CD4-positive, alpha-beta T cell (primary cell): ENCODE data around the gene RBMS1. TPM values are rescaled to one million over a fixed set of nuclear protein-coding genes. Genes with fewer than 3 reads are reported as not detected.

Source experiments
- ATAC-seq: fragments of 200-7000 bp; cut with Tn5 transposase; one replicate; pipeline ENCODE4 v1.10.0; 2022; ENCODE audit warnings: mild to moderate bottlenecking; ENCODE audit not compliant: poor library complexity
- CTCF ChIA-PET: fragments of 350-600 bp; sonication (Branson Sonifier 250); formaldehyde crosslinking; loops from one replicate; lab custom pipeline; 2021; ENCODE audit warnings: antibody characterized with exemption, inconsistent platforms; lab: Charles Lee
- POLR2A ChIA-PET: fragments of 350-600 bp; sonication (Branson Sonifier 250); formaldehyde crosslinking; loops from one replicate; lab custom pipeline; 2021; ENCODE audit warnings: antibody characterized with exemption, inconsistent platforms; lab: Charles Lee
- DNase-seq, 14 experiments: peaks; one replicate each; pipeline ENCODE4 v3.0.0-alpha.2; 2013 to 2020; ENCODE audit warnings: mixed read lengths in 2 of 14
- H3K27ac ChIP-seq, 2 donors: one replicate each; pipeline versions ENCODE4 v1.5.1 to v1.7.0; 2013; ENCODE audit warnings: low read length in 2 of 2, low read depth in 1 of 2, mild to moderate bottlenecking in 1 of 2
- H3K27me3 ChIP-seq, 2 experiments: 1 replicate in 1 of 2; 2 replicates in 1 of 2; pipeline versions ENCODE4 v1.6.1 to v1.7.0; 2013; ENCODE audit warnings: low read length in 2 of 2, control low read depth in 1 of 2, mild to moderate bottlenecking in 1 of 2, moderate library complexity in 1 of 2; ENCODE audit not compliant: insufficient read depth in 2 of 2, control insufficient read depth in 1 of 2
- H3K36me3 ChIP-seq: one replicate; pipeline ENCODE4 v1.6.1; 2013; ENCODE audit warnings: low read length, control low read depth; ENCODE audit not compliant: insufficient read depth
- H3K4me1 ChIP-seq: one replicate; pipeline ENCODE4 v1.6.1; 2013; ENCODE audit warnings: low read length, control low read depth; ENCODE audit not compliant: insufficient read depth
- H3K4me3 ChIP-seq: one replicate; pipeline ENCODE4 v1.5.1; 2013; ENCODE audit warnings: mild to moderate bottlenecking, low read length, moderate library complexity
- H3K9me3 ChIP-seq, 2 experiments: 1 replicate in 1 of 2; 2 replicates in 1 of 2; pipeline versions ENCODE4 v1.6.1 to v1.7.0; 2013; ENCODE audit warnings: low read length in 2 of 2, mild to moderate bottlenecking in 2 of 2, control low read depth in 1 of 2, moderate library complexity in 1 of 2; ENCODE audit not compliant: control insufficient read depth in 1 of 2, insufficient read depth in 1 of 2
- H3K27ac Mint-ChIP-seq: one replicate; pipeline ENCODE4 v1.8.0; 2020; ENCODE audit warnings: mixed read lengths
- H3K27me3 Mint-ChIP-seq: one replicate; pipeline ENCODE4 v1.8.0; 2021; ENCODE audit warnings: mixed read lengths
- H3K36me3 Mint-ChIP-seq: one replicate; pipeline ENCODE4 v1.8.0; 2021; ENCODE audit warnings: low read depth, mixed read lengths
- H3K4me1 Mint-ChIP-seq: one replicate; pipeline ENCODE4 v1.8.0; 2021; ENCODE audit warnings: low read depth, mixed read lengths
- H3K4me3 Mint-ChIP-seq: one replicate; pipeline ENCODE4 v1.8.0; 2020; ENCODE audit warnings: mild to moderate bottlenecking, mixed read lengths
- H3K9me3 Mint-ChIP-seq: one replicate; pipeline ENCODE4 v1.8.0; 2020; ENCODE audit warnings: mixed read lengths
- CTCF ChIP-seq: fragments of 200-600 bp; IDR thresholded peaks from one replicate; pipeline ENCODE4 v1.8.0; 2022; ENCODE audit warnings: antibody characterized with exemption, mild to moderate bottlenecking
- intact Hi-C, 2 experiments: fragments of 100-400 bp; cut with DNase I in 1 of 2; cut with micrococcal nuclease in 1 of 2; formaldehyde crosslinking; loops; one replicate each; pipeline versions ENCODE4 v1.15.1 to v1.9.0; 2023 to 2025; cut with DNase I, micrococcal nuclease
- total RNA-seq, 174 experiments: library from RNA in 2 of 174; stranded (reverse) in 2 of 174; gene quantifications; one replicate each; pipeline ENCODE4 v1.2.3 and lab custom pipeline; 2021 to 2026

Gene RBMS1
- total RNA-seq, 2 experiments from 2014 or later = 88.6 to 90.3 TPM

GRCh38 chr2:160278879-160279177 is 214.8 kb downstream of the RBMS1 start:
- no peak overlapping the region for H3K27ac ChIP-seq
- Mint-ChIP-seq H3K27me3 (no peaks in the 10 kb centered on the region), H3K9me3 (no peaks in the 10 kb centered on the region), H3K4me1 (peaks cover 32% of the 10 kb centered on the region), H3K4me3 (no peak overlapping the region), H3K36me3 (peaks cover 96% of the 10 kb centered on the region), H3K27ac (peak overlapping the region; percentile 85)
- DNase-seq (no peak), ATAC-seq (no peak)
- H3K36me3 ChIP-seq = peaks cover 79% of the 10 kb centered on the region
- CTCF ChIA-PET = interaction anchor here (1.5 to 1.8 kb wide), 2 partner anchors 9 to 13 kb away, joined by 4 to 9 read pairs; no protein-coding TSS in a partner anchor
- POLR2A ChIA-PET = no interaction called here
- no peak overlapping the region for H3K4me3 ChIP-seq
- H3K4me1 ChIP-seq = no peaks in the 10 kb centered on the region
- H3K9me3 ChIP-seq = no peaks in the 10 kb centered on the region
- intact Hi-C loops = no loop called here
- TF ChIP-seq CTCF = no peak
- no peaks in the 10 kb centered on the region for H3K27me3 ChIP-seq

GRCh38 chr2:160278101-160278878 is 215.3 kb downstream of the RBMS1 start:
- DNase-seq (no peak), ATAC-seq (no peak)
- TF ChIP-seq CTCF = no peak
- intact Hi-C loops = no loop called here
- Histone ChIP-seq H3K36me3 (peaks cover 75% of the 10 kb centered on the region), H3K27ac (no peak overlapping the region), H3K4me1 (no peaks in the 10 kb centered on the region), H3K27me3 (no peaks in the 10 kb centered on the region), H3K9me3 (no peaks in the 10 kb centered on the region), H3K4me3 (no peak overlapping the region)
- POLR2A ChIA-PET = no interaction called here
- Mint-ChIP-seq H3K4me3 (no peak overlapping the region), H3K27me3 (no peaks in the 10 kb centered on the region), H3K27ac (peak overlapping the region; percentile 85), H3K36me3 (peaks cover 93% of the 10 kb centered on the region), H3K4me1 (peaks cover 29% of the 10 kb centered on the region), H3K9me3 (no peaks in the 10 kb centered on the region)
- CTCF ChIA-PET = interaction anchor here (1.5 to 1.8 kb wide), 2 partner anchors 8 to 12 kb away, joined by 4 to 9 read pairs; no protein-coding TSS in a partner anchor

- TF ChIP-seq CTCF = no peak
- ChIA-PET CTCF (interaction anchor here (1.2 kb wide), 1 partner anchor 157 kb away, joined by 3 read pairs; no protein-coding TSS in a partner anchor), POLR2A (interaction anchor here (0.6 kb wide), 1 partner anchor 401 kb away, joined by 5 read pairs; no protein-coding TSS in a partner anchor)
- no peaks in the 10 kb centered on the region for H3K9me3 Mint-ChIP-seq
- Histone ChIP-seq H3K27me3 (no peaks in the 10 kb centered on the region), H3K4me1 (no peaks in the 10 kb centered on the region), H3K36me3 (peaks cover 71% of the 10 kb centered on the region), H3K4me3 (no peak overlapping the region), H3K9me3 (no peaks in the 10 kb centered on the region), H3K27ac (no peak overlapping the region)
- intact Hi-C loops = no loop called here
- no peaks in the 10 kb centered on the region for H3K27me3 Mint-ChIP-seq
- H3K4me3 Mint-ChIP-seq = no peak overlapping the region
- ATAC-seq (no peak), DNase-seq (no peak)
- H3K4me1 Mint-ChIP-seq = peaks cover 26% of the 10 kb centered on the region
- no peak overlapping the region for H3K27ac Mint-ChIP-seq
- H3K36me3 Mint-ChIP-seq = peaks cover 88% of the 10 kb centered on the region
Measured at GRCh38 chr2:160277151-160277550, 216.5 kb downstream of the RBMS1 start.
